GM21367 (cell line): ENCODE data around the gene HAUS5.
"Not testable (repeated sequence)": the region's sequence is repeated elsewhere in the genome, so short reads cannot be mapped to it uniquely, and the experiment has no call there.

ENCODE experiments used
- ATAC-seq: cut with Tn5 transposase; IDR thresholded peaks from one replicate; pipeline ENCODE4 v1.9.1; 2021; ENCODE audit not compliant: unreplicated experiment

Gene HAUS5, protein sequence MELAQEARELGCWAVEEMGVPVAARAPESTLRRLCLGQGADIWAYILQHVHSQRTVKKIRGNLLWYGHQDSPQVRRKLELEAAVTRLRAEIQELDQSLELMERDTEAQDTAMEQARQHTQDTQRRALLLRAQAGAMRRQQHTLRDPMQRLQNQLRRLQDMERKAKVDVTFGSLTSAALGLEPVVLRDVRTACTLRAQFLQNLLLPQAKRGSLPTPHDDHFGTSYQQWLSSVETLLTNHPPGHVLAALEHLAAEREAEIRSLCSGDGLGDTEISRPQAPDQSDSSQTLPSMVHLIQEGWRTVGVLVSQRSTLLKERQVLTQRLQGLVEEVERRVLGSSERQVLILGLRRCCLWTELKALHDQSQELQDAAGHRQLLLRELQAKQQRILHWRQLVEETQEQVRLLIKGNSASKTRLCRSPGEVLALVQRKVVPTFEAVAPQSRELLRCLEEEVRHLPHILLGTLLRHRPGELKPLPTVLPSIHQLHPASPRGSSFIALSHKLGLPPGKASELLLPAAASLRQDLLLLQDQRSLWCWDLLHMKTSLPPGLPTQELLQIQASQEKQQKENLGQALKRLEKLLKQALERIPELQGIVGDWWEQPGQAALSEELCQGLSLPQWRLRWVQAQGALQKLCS

DNA sequence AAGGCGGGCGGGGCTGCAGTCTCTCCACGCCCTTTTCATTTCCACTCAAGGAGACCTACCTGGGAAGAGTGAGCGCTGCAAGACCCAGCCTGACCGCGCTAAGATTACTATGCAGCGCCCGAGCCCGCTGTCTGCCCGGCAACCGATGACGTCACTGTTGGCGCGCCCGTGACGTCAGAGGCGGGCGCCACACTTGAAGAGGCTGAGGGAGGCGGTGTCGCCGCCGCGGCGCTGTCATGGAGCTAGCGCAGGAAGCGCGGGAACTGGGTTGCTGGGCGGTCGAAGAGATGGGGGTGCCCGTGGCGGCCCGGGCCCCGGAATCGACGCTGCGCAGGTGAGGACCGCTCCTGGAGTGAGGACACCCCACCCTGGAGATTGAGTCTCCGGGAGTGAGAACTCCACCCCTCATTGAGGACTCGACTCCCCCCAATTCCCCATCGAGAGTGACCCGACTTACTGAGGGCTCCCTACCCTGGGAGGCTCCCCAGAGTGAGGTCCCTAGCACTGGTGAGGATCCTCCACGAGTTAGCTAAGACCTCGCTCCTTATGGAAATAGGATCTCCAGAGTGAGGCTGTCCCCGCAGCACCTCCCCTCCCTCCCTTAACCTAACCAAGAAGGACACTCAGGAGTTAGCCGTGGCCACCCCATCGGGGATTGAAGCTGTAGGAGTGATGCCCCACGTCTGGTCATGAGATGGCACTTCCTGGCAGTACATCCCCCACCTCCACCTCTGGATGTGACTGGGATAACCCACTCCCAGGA is at the start of gene HAUS5:
HAUS5 (plus strand) TSS at position 177 of the 763 bp plus-strand sequence; CDS start at position 237, 60 bp downstream.
- ATAC-seq, result peak; percentile 61

DNA sequence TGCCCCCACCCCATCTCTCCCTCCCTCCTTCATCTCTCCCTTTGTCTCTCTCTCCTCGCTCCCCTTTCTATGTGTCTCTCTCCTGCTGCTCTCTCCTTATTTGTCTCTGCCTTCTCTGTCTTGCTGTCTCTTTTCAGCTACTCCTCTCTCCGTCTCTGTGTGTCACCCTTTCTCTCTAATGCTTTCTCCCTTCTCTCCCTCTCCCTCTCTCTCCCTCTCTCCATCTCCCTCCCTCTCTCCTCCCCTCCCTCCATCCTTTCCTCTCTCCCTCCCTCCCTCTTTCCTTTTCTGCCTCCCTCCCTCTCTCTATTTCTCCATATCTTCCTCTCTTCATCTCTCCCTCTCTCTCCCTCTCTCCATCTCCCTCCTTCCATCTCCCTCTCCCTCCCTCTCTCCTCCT is 49.8 kb upstream of the HAUS5 start:
- no peak for ATAC-seq

GRCh38 chr19:35563207-35563829 is 49.2 kb upstream of the HAUS5 start, which contains the start of gene ATP4A:
TSS of gene ATP4A (minus strand) at chr19:35563658. CDS start at chr19:35563629, 29 bp downstream.
- ATAC-seq, result no peak

GRCh38 chr19:35565016-35565856 is 47.3 kb upstream of the HAUS5 start:
- ATAC-seq, result no peak

DNA sequence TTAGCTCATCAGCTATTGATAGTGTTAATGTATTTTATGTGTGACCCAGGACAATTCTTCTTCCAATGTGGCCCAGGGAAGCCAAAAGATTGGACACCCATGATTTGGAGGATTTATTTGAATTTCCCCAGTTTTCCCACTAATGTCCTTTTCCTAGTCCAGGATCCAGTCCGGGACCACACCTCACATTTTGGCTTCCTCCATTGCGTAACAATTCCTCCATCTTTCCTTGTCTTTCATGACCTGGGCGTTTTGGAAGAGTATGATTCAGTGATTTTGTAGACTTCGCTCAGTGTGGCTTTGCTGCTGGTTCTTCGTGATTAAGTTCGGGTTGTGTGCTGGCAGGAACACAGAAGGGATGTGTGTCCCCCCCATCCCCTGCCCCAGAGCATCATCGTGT is 45.8 kb upstream of the HAUS5 start:
- no peak for ATAC-seq

- ATAC-seq, result no peak
Observed at GRCh38 chr19:35569281-35569781, 43.2 kb upstream of the HAUS5 start.

- ATAC-seq, result no peak
Observed at GRCh38 chr19:35571406-35571965, 41.0 kb upstream of the HAUS5 start.

GRCh38 chr19:35577918-35578317 is 34.6 kb upstream of the HAUS5 start:
- no peak for ATAC-seq

DNA sequence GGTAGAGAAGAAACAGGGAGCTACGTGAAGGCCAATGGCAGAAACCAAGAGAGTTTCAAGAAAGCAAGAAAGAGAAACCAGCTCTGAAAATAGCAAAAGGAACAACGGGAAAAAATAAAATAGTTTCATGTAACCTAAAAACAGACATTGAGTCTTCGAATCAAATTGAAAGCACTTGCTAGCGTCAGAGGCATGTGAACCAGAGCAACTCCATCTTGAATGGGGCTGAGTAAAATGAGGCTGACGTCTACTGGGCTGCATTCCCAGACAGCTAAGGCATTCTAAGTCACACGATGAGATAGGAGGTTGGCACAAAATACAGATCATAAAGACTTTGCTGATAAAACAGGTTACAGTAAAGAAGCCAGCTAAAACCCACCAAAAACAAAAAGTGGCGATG is 33.8 kb upstream of the HAUS5 start:
- ATAC-seq, result no peak

GRCh38 chr19:35582760-35583159 is 29.8 kb upstream of the HAUS5 start:
- no peak for ATAC-seq

- ATAC-seq, result no peak
Observed at GRCh38 chr19:35585848-35586247, 26.7 kb upstream of the HAUS5 start, which contains the start of gene PMIS2. TSS of gene PMIS2 (plus strand) at chr19:35586173. CDS start at chr19:35586260, 87 bp downstream.

GRCh38 chr19:35587321-35587720 is 25.2 kb upstream of the HAUS5 start:
- no peak for ATAC-seq

DNA sequence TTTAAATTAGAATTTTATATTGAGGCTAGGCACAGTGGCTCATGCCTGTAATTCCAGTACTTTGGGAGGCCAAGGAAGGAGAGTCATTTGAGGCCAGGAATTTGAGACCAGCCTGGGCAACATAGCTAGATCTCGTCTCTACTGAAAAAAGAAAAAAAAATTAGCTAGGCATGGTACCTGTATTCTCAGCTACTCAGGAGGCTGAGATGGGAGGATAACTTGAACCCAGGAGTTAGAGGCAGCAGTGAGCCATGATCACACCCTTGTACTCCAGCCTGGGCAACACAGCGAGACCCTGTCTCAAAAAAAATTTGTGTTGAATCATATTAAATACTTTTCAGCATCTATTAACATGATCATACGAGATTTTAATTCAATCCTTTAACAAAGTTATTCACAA is 21.7 kb upstream of the HAUS5 start:
- ATAC-seq, result no peak

DNA sequence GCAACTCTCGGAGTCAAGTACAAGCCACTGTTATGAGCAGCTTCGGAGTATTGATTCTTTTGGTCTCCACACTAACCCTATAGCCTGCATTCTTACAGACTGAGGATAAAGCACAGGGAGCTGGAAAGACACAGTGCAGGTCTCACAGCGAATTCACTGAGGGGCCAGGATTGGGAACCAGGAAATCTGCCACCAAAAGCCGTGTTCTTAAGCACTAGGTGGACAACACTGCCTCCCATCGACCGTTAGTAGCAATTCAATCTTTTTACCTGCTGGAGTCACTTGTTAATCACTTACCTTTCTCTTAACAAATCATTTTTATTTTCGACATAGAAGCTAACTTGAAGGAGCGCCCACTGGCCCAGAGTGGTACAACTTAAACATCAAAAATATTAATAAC is 20.3 kb upstream of the HAUS5 start:
- ATAC-seq, result no peak

DNA sequence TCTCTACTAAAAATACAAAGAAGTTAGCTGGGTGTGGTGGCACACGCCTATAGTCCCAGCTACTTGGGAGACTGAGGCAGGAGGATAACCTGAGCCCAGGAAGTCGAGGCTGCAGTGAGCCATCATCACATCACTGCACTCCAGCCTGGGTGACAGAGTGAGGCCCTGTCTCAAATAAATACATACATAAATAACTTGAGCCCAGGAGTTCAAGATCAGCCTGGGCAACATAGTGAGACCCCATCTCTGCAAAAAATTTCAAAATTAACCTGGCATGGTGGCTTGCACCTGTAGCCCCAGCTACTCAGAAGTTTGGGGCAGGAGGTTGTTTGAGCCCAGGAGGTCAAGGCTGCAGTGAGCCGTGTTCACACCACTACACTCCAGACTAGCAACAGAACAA is 17.5 kb upstream of the HAUS5 start:
- not testable (repeated sequence) for ATAC-seq

DNA sequence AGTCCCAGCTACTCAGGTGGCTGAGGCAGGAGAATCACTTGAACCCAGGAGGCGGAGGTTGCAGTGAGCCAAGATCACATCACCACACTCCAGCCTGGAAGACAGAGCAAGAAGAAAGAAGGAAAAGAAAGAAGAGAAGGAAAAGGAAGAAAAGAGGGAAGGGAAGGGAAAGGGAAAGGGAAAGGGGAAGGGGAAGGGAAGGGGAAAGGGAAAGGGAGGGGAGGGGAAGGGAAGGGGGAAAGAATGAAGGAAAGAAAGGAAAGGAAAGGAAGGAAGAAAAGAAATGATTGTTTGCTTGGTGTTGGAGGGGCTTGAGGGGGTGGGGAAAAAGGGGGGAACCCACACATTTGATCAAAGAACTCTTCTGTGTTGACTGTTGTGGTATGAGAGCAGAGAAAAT is 16.6 kb upstream of the HAUS5 start:
- ATAC-seq, result no peak

DNA sequence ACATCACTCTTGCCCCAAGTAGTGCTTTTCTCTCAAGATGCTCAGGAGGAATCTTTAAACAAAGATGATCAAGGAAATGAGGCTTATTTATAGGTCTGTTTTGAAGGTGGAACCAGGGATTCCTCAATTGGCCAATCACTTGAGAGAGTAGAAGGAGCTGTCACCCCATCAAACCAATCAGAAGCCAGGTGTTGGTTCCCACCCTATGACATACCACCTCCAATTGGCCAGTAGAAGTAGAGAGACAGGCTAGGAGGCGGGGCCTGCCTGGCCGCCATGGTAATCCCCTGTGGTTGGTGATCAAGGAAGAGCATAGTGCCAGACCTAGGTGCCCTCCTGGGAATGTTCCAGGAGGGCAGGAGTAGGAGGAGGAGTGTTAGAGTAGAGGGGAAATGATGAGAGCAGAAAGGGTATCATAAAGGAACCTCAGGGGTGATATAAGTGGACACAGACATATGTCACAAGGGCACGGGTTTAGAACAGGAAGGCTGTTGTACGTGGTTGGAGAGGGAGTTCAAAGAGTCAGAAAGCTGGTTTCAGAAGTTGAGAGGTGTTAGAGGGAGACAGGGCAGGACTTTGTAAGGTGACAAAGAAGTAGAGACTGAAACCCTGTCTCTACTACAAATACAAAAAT is 16.1 kb upstream of the HAUS5 start:
- ATAC-seq, result no peak

DNA sequence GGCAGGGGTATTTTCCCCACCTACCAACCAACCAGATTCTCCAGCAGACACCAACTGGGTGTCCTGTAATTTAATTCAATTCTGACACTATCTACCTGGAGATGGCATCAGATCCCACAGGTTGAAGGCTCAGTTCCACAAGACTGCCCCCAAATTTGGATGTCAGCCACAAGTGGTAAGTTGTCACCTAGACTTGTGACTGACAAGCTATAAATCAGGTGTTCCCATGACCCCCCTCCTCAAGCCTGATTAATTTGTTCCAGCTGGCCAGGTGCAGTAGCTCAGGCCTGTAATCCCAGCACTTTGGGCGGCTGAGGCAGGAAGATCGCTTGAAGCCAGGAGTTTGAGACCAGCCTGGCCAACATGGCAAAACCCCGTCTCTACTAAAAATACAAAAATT is 10.6 kb upstream of the HAUS5 start:
- ATAC-seq, result no peak

- not testable (repeated sequence) for ATAC-seq
Observed at GRCh38 chr19:35604436-35604835, 8.1 kb upstream of the HAUS5 start.
